Measurements from ENCODE around the gene PVALEF.

The PVALEF gene

GRCh38 chr17:81196505-81197408, 31.4 kb downstream of the PVALEF start:
- Histone ChIP-seq H3K36me3 (replicated peaks; ENCODE audit: low read depth, low read length) (no peaks in the 10 kb centered on the region), H4K20me1 (ENCODE audit: insufficient read depth, low read length) (no peaks in the 10 kb centered on the region), H2AFZ (ENCODE audit: low read depth, low read length) (no peak overlapping the region), H3K79me2 (ENCODE audit: low read length) (no peaks in the 10 kb centered on the region), H3K4me3 (ENCODE audit: low read length) (no peak overlapping the region), H3K4me1 (ENCODE audit: low read length) (peaks cover 6% of the 10 kb centered on the region; the same call in 1 of the 2 replicates), H3K9me3 (ENCODE audit: insufficient read depth, low read length) (no peaks in the 10 kb centered on the region), H3K27me3 (ENCODE audit: low read depth, low read length) (no peaks in the 10 kb centered on the region), H3K27ac (ENCODE audit: low read length) (no peak overlapping the region), H3K4me2 (ENCODE audit: low read length) (no peak overlapping the region), H3K9ac (ENCODE audit: low read length) (no peak overlapping the region)
- TF ChIP-seq, protein P1, sequence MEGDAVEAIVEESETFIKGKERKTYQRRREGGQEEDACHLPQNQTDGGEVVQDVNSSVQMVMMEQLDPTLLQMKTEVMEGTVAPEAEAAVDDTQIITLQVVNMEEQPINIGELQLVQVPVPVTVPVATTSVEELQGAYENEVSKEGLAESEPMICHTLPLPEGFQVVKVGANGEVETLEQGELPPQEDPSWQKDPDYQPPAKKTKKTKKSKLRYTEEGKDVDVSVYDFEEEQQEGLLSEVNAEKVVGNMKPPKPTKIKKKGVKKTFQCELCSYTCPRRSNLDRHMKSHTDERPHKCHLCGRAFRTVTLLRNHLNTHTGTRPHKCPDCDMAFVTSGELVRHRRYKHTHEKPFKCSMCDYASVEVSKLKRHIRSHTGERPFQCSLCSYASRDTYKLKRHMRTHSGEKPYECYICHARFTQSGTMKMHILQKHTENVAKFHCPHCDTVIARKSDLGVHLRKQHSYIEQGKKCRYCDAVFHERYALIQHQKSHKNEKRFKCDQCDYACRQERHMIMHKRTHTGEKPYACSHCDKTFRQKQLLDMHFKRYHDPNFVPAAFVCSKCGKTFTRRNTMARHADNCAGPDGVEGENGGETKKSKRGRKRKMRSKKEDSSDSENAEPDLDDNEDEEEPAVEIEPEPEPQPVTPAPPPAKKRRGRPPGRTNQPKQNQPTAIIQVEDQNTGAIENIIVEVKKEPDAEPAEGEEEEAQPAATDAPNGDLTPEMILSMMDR (IDR thresholded peaks at IDR 0.05; ENCODE audit: low read depth, low read length): no peak
- no peak for TF ChIP-seq EZH2phosphoT487 (IDR thresholded peaks at IDR 0.05; ENCODE audit: low read depth)

DNA sequence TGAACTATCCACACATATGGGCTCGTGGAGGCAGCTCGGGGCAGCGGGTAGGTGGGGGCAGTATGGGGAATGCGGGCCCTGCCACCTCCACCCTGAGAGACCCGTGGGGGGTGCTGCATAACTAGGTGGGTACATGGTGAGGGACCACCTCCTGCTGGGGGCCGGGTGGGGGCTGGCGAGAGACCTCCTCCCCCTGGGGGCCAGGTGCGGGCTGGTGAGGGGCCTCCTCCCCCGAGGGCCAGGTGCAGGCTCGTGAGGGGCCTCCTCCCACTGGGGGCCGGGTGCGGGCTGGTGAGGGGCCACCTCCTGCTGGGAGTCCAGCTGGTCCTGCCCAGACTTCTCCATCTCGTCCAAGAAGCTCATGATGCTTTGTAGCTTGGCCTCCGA, 32.1 kb downstream of the PVALEF start:
- no peaks in the 10 kb centered on the region for H3K9me3 ChIP-seq (ENCODE audit: insufficient read depth, low read length)
- no peak for TF ChIP-seq EZH2phosphoT487 (IDR thresholded peaks at IDR 0.05; ENCODE audit: low read depth)
- TF ChIP-seq, protein P1 (IDR thresholded peaks at IDR 0.05; ENCODE audit: low read depth, low read length): no peak
- no peaks in the 10 kb centered on the region for H4K20me1 ChIP-seq (ENCODE audit: insufficient read depth, low read length)
- no peak overlapping the region for H2AFZ ChIP-seq (ENCODE audit: low read depth, low read length)
- H3K4me1 ChIP-seq (ENCODE audit: low read length): peaks cover 6% of the 10 kb centered on the region; the same call in 1 of the 2 replicates
- H3K27ac ChIP-seq (ENCODE audit: low read length): no peak overlapping the region
- H3K4me2 ChIP-seq (ENCODE audit: low read length): no peak overlapping the region
- H3K4me3 ChIP-seq (ENCODE audit: low read length): no peak overlapping the region
- H3K27me3 ChIP-seq (ENCODE audit: low read depth, low read length): no peaks in the 10 kb centered on the region
- H3K9ac ChIP-seq (ENCODE audit: low read length): no peak overlapping the region
- no peaks in the 10 kb centered on the region for H3K36me3 ChIP-seq (replicated peaks; ENCODE audit: low read depth, low read length)
- no peaks in the 10 kb centered on the region for H3K79me2 ChIP-seq (ENCODE audit: low read length)

GRCh38 chr17:81197831-81198490, 32.7 kb downstream of the PVALEF start:
- Histone ChIP-seq H3K27ac (ENCODE audit: low read length) (no peak overlapping the region), H3K9me3 (ENCODE audit: insufficient read depth, low read length) (no peaks in the 10 kb centered on the region), H3K36me3 (replicated peaks; ENCODE audit: low read depth, low read length) (no peaks in the 10 kb centered on the region), H3K4me3 (ENCODE audit: low read length) (no peak overlapping the region), H2AFZ (ENCODE audit: low read depth, low read length) (no peak overlapping the region), H3K9ac (ENCODE audit: low read length) (no peak overlapping the region), H3K79me2 (ENCODE audit: low read length) (no peaks in the 10 kb centered on the region), H3K4me2 (ENCODE audit: low read length) (no peak overlapping the region), H3K4me1 (ENCODE audit: low read length) (peaks cover 6% of the 10 kb centered on the region; the same call in 1 of the 2 replicates), H3K27me3 (ENCODE audit: low read depth, low read length) (no peaks in the 10 kb centered on the region), H4K20me1 (ENCODE audit: insufficient read depth, low read length) (no peaks in the 10 kb centered on the region)
- TF ChIP-seq, protein P1 (IDR thresholded peaks at IDR 0.05; ENCODE audit: low read depth, low read length): no peak
- TF ChIP-seq EZH2phosphoT487 (IDR thresholded peaks at IDR 0.05; ENCODE audit: low read depth): no peak

- Histone ChIP-seq H3K36me3 (replicated peaks; ENCODE audit: low read depth, low read length) (no peaks in the 10 kb centered on the region), H3K4me2 (ENCODE audit: low read length) (no peak overlapping the region), H3K9me3 (ENCODE audit: insufficient read depth, low read length) (no peaks in the 10 kb centered on the region), H3K9ac (ENCODE audit: low read length) (no peak overlapping the region), H3K4me3 (ENCODE audit: low read length) (no peak overlapping the region), H2AFZ (ENCODE audit: low read depth, low read length) (no peak overlapping the region), H4K20me1 (ENCODE audit: insufficient read depth, low read length) (no peaks in the 10 kb centered on the region), H3K4me1 (ENCODE audit: low read length) (no peaks in the 10 kb centered on the region), H3K27me3 (ENCODE audit: low read depth, low read length) (no peaks in the 10 kb centered on the region), H3K27ac (ENCODE audit: low read length) (no peak overlapping the region), H3K79me2 (ENCODE audit: low read length) (no peaks in the 10 kb centered on the region)
- TF ChIP-seq, protein P1 (IDR thresholded peaks at IDR 0.05; ENCODE audit: low read depth, low read length): no peak
- no peak for TF ChIP-seq EZH2phosphoT487 (IDR thresholded peaks at IDR 0.05; ENCODE audit: low read depth)
These were observed 33.6 kb downstream of the PVALEF start for GRCh38 chr17:81198826-81199481.
